ENCODE measurements around the gene MYCBPAP. TPM values are rescaled to one million over a fixed set of nuclear protein-coding genes. Genes with fewer than 3 reads are reported as not detected.

The MYCBPAP gene
- total and polyA plus RNA-seq, 2 experiments from 2014 or later, result 0.32 to 1.4 TPM

GRCh38 chr17:50521514-50521913 lies 13.3 kb downstream of the MYCBPAP start:
- Histone ChIP-seq H4K20me1 (ENCODE audit: insufficient read depth) (no peaks in the 10 kb centered on the region), H3K9me3 (ENCODE audit: low read depth) (no peaks in the 10 kb centered on the region), H3K4me3 (no peak overlapping the region), H3K27ac (no peak overlapping the region), H3K36me3 (ENCODE audit: low read depth) (no peaks in the 10 kb centered on the region), H3K9ac (no peak overlapping the region), H3K4me1 (ENCODE audit: insufficient read depth) (no peaks in the 10 kb centered on the region), H3K4me2 (ENCODE audit: unreplicated experiment) (no peak overlapping the region), H3K9me2 (ENCODE audit: insufficient read depth) (no peaks in the 10 kb centered on the region), H2AFZ (no peak overlapping the region), H3K79me2 (ENCODE audit: insufficient read depth) (no peaks in the 10 kb centered on the region), H3F3A (ENCODE audit: insufficient read depth) (no peaks in the 10 kb centered on the region), H3K27me3 (replicated peaks; ENCODE audit: insufficient read depth) (no peaks in the 10 kb centered on the region)
- in situ Hi-C loops (cut with MboI), result loop anchor here (25.0 kb wide), 1 partner anchor 441 kb away; no protein-coding TSS in a partner anchor
- no peak for DNase-seq
- 84 to 86% methylated on average over 2 of the region's 2 CpGs for WGBS, 2 experiments (ENCODE audit: low coverage in 1 of 2, low lambda C conversion rate in 2 of 2, missing lambda C conversion rate in 2 of 2)
- TF ChIP-seq EZH2 (IDR thresholded peaks at IDR 0.05; ENCODE audit: insufficient read depth, poor library complexity, severe bottlenecking) (no peak), EZH2phosphoT487 (IDR thresholded peaks at IDR 0.05; ENCODE audit: insufficient read depth, low read depth) (no peak)

GRCh38 chr17:50522766-50523165 lies 14.5 kb downstream of the MYCBPAP start:
- Histone ChIP-seq H3K9ac (no peak overlapping the region), H3K9me3 (ENCODE audit: low read depth) (no peaks in the 10 kb centered on the region), H4K20me1 (ENCODE audit: insufficient read depth) (no peaks in the 10 kb centered on the region), H3K27ac (no peak overlapping the region), H3F3A (ENCODE audit: insufficient read depth) (no peaks in the 10 kb centered on the region), H3K4me1 (ENCODE audit: insufficient read depth) (no peaks in the 10 kb centered on the region), H3K36me3 (ENCODE audit: low read depth) (no peaks in the 10 kb centered on the region), H3K4me3 (no peak overlapping the region), H3K9me2 (ENCODE audit: insufficient read depth) (no peaks in the 10 kb centered on the region), H2AFZ (no peak overlapping the region), H3K79me2 (ENCODE audit: insufficient read depth) (no peaks in the 10 kb centered on the region), H3K4me2 (ENCODE audit: unreplicated experiment) (no peak overlapping the region), H3K27me3 (replicated peaks; ENCODE audit: insufficient read depth) (no peaks in the 10 kb centered on the region)
- TF ChIP-seq EZH2phosphoT487 (IDR thresholded peaks at IDR 0.05; ENCODE audit: insufficient read depth, low read depth) (no peak), EZH2 (IDR thresholded peaks at IDR 0.05; ENCODE audit: insufficient read depth, poor library complexity, severe bottlenecking) (no peak)
- in situ Hi-C loops (cut with MboI), result loop anchor here (25.0 kb wide), 1 partner anchor 440 kb away; no protein-coding TSS in a partner anchor
- 77 to 80% methylated on average over 10 of the region's 10 CpGs for WGBS, 2 experiments (ENCODE audit: low coverage in 1 of 2, low lambda C conversion rate in 2 of 2, missing lambda C conversion rate in 2 of 2)
- DNase-seq, result no peak

- H3K4me3 ChIP-seq, result no peak overlapping the region
- H3K36me3 ChIP-seq (ENCODE audit: low read depth), result no peaks in the 10 kb centered on the region
- 58% methylated on average over 2 of the region's 2 CpGs for WGBS, 2 experiments (ENCODE audit: low coverage in 1 of 2, low lambda C conversion rate in 2 of 2, missing lambda C conversion rate in 2 of 2)
- H4K20me1 ChIP-seq (ENCODE audit: insufficient read depth), result no peaks in the 10 kb centered on the region
- H2AFZ ChIP-seq, result no peak overlapping the region
- H3K27ac ChIP-seq, result no peak overlapping the region
- H3K79me2 ChIP-seq (ENCODE audit: insufficient read depth), result no peaks in the 10 kb centered on the region
- in situ Hi-C loops (cut with MboI), result loop anchor here (25.0 kb wide), 1 partner anchor 439 kb away; no protein-coding TSS in a partner anchor
- H3F3A ChIP-seq (ENCODE audit: insufficient read depth), result no peaks in the 10 kb centered on the region
- no peak overlapping the region for H3K4me2 ChIP-seq (ENCODE audit: unreplicated experiment)
- no peaks in the 10 kb centered on the region for H3K4me1 ChIP-seq (ENCODE audit: insufficient read depth)
- TF ChIP-seq EZH2 (IDR thresholded peaks at IDR 0.05; ENCODE audit: insufficient read depth, poor library complexity, severe bottlenecking) (no peak), EZH2phosphoT487 (IDR thresholded peaks at IDR 0.05; ENCODE audit: insufficient read depth, low read depth) (no peak)
- H3K9me2 ChIP-seq (ENCODE audit: insufficient read depth), result no peaks in the 10 kb centered on the region
- H3K9me3 ChIP-seq (ENCODE audit: low read depth), result no peaks in the 10 kb centered on the region
- H3K27me3 ChIP-seq (replicated peaks; ENCODE audit: insufficient read depth), result no peaks in the 10 kb centered on the region
- no peak overlapping the region for H3K9ac ChIP-seq
- DNase-seq, result no peak
These were observed 15.0 kb downstream of the MYCBPAP start for GRCh38 chr17:50523208-50523607.

GRCh38 chr17:50524838-50525237 lies 16.6 kb downstream of the MYCBPAP start:
- 82 to 83% methylated on average over 15 to 18 of the region's 18 CpGs for WGBS, 2 experiments (ENCODE audit: low coverage in 1 of 2, low lambda C conversion rate in 2 of 2, missing lambda C conversion rate in 2 of 2)
- in situ Hi-C loops (cut with MboI), result loop anchor here (25.0 kb wide), 1 partner anchor 437 kb away; no protein-coding TSS in a partner anchor
- no peak overlapping the region for H3K4me2 ChIP-seq (ENCODE audit: unreplicated experiment)
- no peaks in the 10 kb centered on the region for H4K20me1 ChIP-seq (ENCODE audit: insufficient read depth)
- H3K36me3 ChIP-seq (ENCODE audit: low read depth), result no peaks in the 10 kb centered on the region
- TF ChIP-seq EZH2phosphoT487 (IDR thresholded peaks at IDR 0.05; ENCODE audit: insufficient read depth, low read depth) (no peak), EZH2 (IDR thresholded peaks at IDR 0.05; ENCODE audit: insufficient read depth, poor library complexity, severe bottlenecking) (no peak)
- H3K9me3 ChIP-seq (ENCODE audit: low read depth), result no peaks in the 10 kb centered on the region
- no peak overlapping the region for H3K27ac ChIP-seq
- no peaks in the 10 kb centered on the region for H3K9me2 ChIP-seq (ENCODE audit: insufficient read depth)
- H3K79me2 ChIP-seq (ENCODE audit: insufficient read depth), result no peaks in the 10 kb centered on the region
- H3F3A ChIP-seq (ENCODE audit: insufficient read depth), result no peaks in the 10 kb centered on the region
- no peak overlapping the region for H2AFZ ChIP-seq
- H3K4me1 ChIP-seq (ENCODE audit: insufficient read depth), result no peaks in the 10 kb centered on the region
- no peak overlapping the region for H3K4me3 ChIP-seq
- no peak overlapping the region for H3K9ac ChIP-seq
- no peak for DNase-seq
- no peaks in the 10 kb centered on the region for H3K27me3 ChIP-seq (replicated peaks; ENCODE audit: insufficient read depth)
